ENCODE results near the gene BECN2.

DNA sequence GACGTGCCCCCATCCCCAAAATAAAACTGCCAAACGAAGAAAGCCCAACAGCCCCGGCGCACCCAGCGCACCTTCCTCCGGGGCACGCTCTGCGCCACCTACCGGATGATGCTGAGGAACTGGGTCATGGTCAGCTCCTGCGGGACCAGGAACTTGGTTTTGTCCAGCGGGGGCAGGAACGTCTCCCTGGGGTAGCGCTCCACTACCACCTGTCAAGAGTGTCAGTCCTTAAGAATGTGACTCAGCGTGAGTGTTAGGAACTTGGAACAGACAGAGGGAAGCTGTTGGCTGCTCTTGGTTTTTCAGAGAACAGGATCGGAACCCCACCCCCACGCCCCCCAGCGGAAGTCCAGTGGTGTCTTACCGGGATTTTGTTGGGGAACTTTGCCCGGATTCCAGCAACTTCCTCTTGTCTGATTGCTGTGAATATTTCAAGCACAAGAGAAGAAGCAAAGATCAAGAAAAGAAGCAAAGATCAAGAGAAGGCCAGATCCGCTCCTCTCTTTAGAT lies 40.9 kb downstream of the BECN2 start:
- TF ChIP-seq, protein P1, sequence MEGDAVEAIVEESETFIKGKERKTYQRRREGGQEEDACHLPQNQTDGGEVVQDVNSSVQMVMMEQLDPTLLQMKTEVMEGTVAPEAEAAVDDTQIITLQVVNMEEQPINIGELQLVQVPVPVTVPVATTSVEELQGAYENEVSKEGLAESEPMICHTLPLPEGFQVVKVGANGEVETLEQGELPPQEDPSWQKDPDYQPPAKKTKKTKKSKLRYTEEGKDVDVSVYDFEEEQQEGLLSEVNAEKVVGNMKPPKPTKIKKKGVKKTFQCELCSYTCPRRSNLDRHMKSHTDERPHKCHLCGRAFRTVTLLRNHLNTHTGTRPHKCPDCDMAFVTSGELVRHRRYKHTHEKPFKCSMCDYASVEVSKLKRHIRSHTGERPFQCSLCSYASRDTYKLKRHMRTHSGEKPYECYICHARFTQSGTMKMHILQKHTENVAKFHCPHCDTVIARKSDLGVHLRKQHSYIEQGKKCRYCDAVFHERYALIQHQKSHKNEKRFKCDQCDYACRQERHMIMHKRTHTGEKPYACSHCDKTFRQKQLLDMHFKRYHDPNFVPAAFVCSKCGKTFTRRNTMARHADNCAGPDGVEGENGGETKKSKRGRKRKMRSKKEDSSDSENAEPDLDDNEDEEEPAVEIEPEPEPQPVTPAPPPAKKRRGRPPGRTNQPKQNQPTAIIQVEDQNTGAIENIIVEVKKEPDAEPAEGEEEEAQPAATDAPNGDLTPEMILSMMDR (IDR thresholded peaks at IDR 0.05): peak in 2 of 3 donors; percentile 37 to 42
- no peak for TF ChIP-seq POLR2A (IDR thresholded peaks at IDR 0.05)
- no peak for TF ChIP-seq POLR2AphosphoS5 (IDR thresholded peaks at IDR 0.05)
